Activated naive CD4-positive, alpha-beta T cell treated with anti-CD3 and anti-CD28 coated beads, Interleukin-2, amount 50 U/mL, for 72 hours (primary cell): ENCODE data around the gene HSPA4. TPM values are rescaled to one million over a fixed set of nuclear protein-coding genes. Genes with fewer than 3 reads are reported as not detected.

ENCODE experiments used
- ATAC-seq, 2 donors: fragments of 150-1000 bp; cut with Tn5 transposase; 2 replicates each; pipeline ENCODE4 v1.10.0; 2021; ENCODE audit warnings: mild to moderate bottlenecking in 2 of 2, moderate library complexity in 2 of 2
- DNase-seq, 2 donors: peaks; one replicate each; pipeline ENCODE4 v3.0.0; 2021 to 2022; ENCODE audit warnings: low spot score in 2 of 2
- H3K27ac Mint-ChIP-seq, 2 donors: one replicate each; pipeline ENCODE4 v1.8.0; 2022; ENCODE audit warnings: mild to moderate bottlenecking in 2 of 2, mixed read lengths in 2 of 2
- H3K36me3 Mint-ChIP-seq, 2 donors: one replicate each; pipeline ENCODE4 v1.8.0; 2022; ENCODE audit warnings: mixed read lengths in 2 of 2
- H3K9me3 Mint-ChIP-seq, 2 donors: one replicate each; pipeline ENCODE4 v1.8.0; 2022; ENCODE audit warnings: mixed read lengths in 2 of 2
- total RNA-seq, 2 donors: library from RNA; stranded (reverse); gene quantifications; one replicate each; pipeline ENCODE4 v1.2.3, GENCODE V29; 2022

The HSPA4 gene
- total RNA-seq, 2 donors from 2014 or later: 168 to 198 TPM

GRCh38 chr5:133154274-133155075 lies 102.7 kb downstream of the HSPA4 start:
- DNase-seq: no peak
- Mint-ChIP-seq H3K27ac (no peak overlapping the region), H3K9me3 (no peaks in the 10 kb centered on the region), H3K36me3 (no peaks in the 10 kb centered on the region)
- no peak for ATAC-seq

- no peaks in the 10 kb centered on the region for H3K9me3 Mint-ChIP-seq
- no peaks in the 10 kb centered on the region for H3K36me3 Mint-ChIP-seq
- H3K27ac Mint-ChIP-seq: no peak overlapping the region
- DNase-seq (no peak), ATAC-seq (no peak)
Measured at GRCh38 chr5:133155326-133155969, 103.6 kb downstream of the HSPA4 start.

Other genes with a start within 250 kb of the HSPA4 start
- not detected for gene SOWAHA, start 238.7 kb upstream of the HSPA4 start, total RNA-seq
- gene SHROOM1, start 221.4 kb upstream of the HSPA4 start, total RNA-seq: 1 to 10 TPM; 1.3 to 2.3 TPM
- gene GDF9, start 185.5 kb upstream of the HSPA4 start, total RNA-seq: 1 to 10 TPM; 1.1 to 1.3 TPM
- 100 to 1,000 TPM; 396 to 399 TPM for gene UQCRQ, start 185.4 kb upstream of the HSPA4 start, total RNA-seq
- gene LEAP2, start 178.3 kb upstream of the HSPA4 start, total RNA-seq: 1 to 10 TPM; 1.5 to 3.8 TPM
- gene AFF4, start 88.4 kb upstream of the HSPA4 start, total RNA-seq: 10 to 100 TPM; 31.6 to 52.8 TPM
- gene ZCCHC10, start 25.5 kb upstream of the HSPA4 start, total RNA-seq: 10 to 100 TPM; 24.9 to 34.8 TPM